ENCODE measurements around the gene MANF. TPM values are rescaled to one million over a fixed set of nuclear protein-coding genes. Genes with fewer than 3 reads are reported as not detected.
A peak's percentile ranks its signal among the peaks of the same experiment; 100 is the strongest.

MANF gene
- total and polyA plus RNA-seq, 2 of the 13 experiments (the other 11 are each of a cell fraction or from before 2014, with no cell fraction given), result 55.4 to 269 TPM

- TF ChIP-seq ZNF407 (CRISPR knock-in tag; IDR thresholded peaks at IDR 0.05; ENCODE audit: not compliant biosample characterization) (no peak), EEA1 (CRISPR knock-in tag; IDR thresholded peaks at IDR 0.05; ENCODE audit: borderline replicate concordance) (no peak), NKX3-1 (CRISPR knock-in tag; IDR thresholded peaks at IDR 0.05) (peak; percentile 46; the same call in 1 of the 2 replicates), KIAA2018 (CRISPR knock-in tag; IDR thresholded peaks at IDR 0.05; ENCODE audit: borderline replicate concordance) (no peak), ZBTB2 (CRISPR knock-in tag; IDR thresholded peaks at IDR 0.05; ENCODE audit: low read depth) (peak; percentile 10; the same call in 1 of the 2 replicates), ZGPAT (CRISPR knock-in tag; IDR thresholded peaks at IDR 0.05) (no peak)
Measured at GRCh38 chr3:51390246-51391074, 5.4 kb downstream of the MANF start (continued).

All from HepG2 (cell line).